Breast epithelium (tissue), 3 donors: ENCODE results near the gene LDB3.

ENCODE experiments used
- POLR2A ChIP-seq: fragments of 450-650 bp; IDR thresholded peaks from one replicate; pipeline ENCODE4 v1.6.1; 2016; ENCODE audit warnings: antibody characterized with exemption, mild to moderate bottlenecking, moderate library complexity
- POLR2AphosphoS5 ChIP-seq, 3 donors: sonication (generic); formaldehyde crosslinking; IDR thresholded peaks; one replicate each; pipeline ENCODE4 v1.6.1; 2017; ENCODE audit warnings: antibody characterized with exemption in 3 of 3
- TF ChIP-seq, protein P1 (sequence below), 3 donors: fragments of 450-650 bp; IDR thresholded peaks; one replicate each; pipeline ENCODE4 v1.5.1; 2016 to 2017; ENCODE audit warnings: antibody characterized with exemption in 3 of 3, mild to moderate bottlenecking in 3 of 3, moderate library complexity in 3 of 3

DNA sequence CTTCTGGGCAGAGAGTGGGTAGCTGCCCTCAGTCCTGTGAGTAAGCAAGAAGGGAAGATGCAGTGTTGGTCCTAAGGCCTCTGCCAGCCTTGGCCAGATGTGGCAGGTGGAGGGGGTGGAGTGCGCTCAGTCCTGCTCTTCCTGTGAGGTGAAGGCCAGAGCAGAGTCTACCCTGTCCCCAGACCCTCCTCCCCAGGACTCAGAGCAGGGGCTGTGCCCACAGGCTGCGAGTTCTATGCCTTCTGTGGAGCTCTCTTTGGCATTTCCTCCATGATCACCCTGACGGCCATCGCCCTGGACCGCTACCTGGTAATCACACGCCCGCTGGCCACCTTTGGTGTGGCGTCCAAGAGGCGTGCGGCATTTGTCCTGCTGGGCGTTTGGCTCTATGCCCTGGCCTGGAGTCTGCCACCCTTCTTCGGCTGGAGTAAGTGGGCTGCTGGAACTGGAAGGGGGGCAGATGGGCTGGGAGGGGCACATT, 10.0 kb upstream of the LDB3 start:
- no peak for TF ChIP-seq POLR2A
- TF ChIP-seq POLR2AphosphoS5 (IDR thresholded peaks at IDR 0.05): no peak
- TF ChIP-seq, protein P1, sequence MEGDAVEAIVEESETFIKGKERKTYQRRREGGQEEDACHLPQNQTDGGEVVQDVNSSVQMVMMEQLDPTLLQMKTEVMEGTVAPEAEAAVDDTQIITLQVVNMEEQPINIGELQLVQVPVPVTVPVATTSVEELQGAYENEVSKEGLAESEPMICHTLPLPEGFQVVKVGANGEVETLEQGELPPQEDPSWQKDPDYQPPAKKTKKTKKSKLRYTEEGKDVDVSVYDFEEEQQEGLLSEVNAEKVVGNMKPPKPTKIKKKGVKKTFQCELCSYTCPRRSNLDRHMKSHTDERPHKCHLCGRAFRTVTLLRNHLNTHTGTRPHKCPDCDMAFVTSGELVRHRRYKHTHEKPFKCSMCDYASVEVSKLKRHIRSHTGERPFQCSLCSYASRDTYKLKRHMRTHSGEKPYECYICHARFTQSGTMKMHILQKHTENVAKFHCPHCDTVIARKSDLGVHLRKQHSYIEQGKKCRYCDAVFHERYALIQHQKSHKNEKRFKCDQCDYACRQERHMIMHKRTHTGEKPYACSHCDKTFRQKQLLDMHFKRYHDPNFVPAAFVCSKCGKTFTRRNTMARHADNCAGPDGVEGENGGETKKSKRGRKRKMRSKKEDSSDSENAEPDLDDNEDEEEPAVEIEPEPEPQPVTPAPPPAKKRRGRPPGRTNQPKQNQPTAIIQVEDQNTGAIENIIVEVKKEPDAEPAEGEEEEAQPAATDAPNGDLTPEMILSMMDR (IDR thresholded peaks at IDR 0.05): no peak
